ENCODE measurements around the gene PPEF2.

PPEF2 gene

GRCh38 chr4:75892508-75892907, 9.7 kb downstream of the PPEF2 start:
- DNase-seq: no peak

GRCh38 chr4:75891611-75892010, 10.6 kb downstream of the PPEF2 start:
- no peak for DNase-seq

GRCh38 chr4:75889537-75890199, 12.6 kb downstream of the PPEF2 start:
- no peak for DNase-seq

- DNase-seq: no peak
Observed at GRCh38 chr4:75886104-75886503, 16.1 kb downstream of the PPEF2 start.

GRCh38 chr4:75881476-75881875, 20.8 kb downstream of the PPEF2 start:
- no peak for DNase-seq

GRCh38 chr4:75880278-75880677, 22.0 kb downstream of the PPEF2 start:
- DNase-seq: no peak

GRCh38 chr4:75878246-75878756, 24.0 kb downstream of the PPEF2 start:
- DNase-seq: no peak

GRCh38 chr4:75876218-75876617, 26.0 kb downstream of the PPEF2 start:
- no peak for DNase-seq

GRCh38 chr4:75869100-75869499, 33.2 kb downstream of the PPEF2 start:
- DNase-seq: no peak

GRCh38 chr4:75867130-75867529, 35.1 kb downstream of the PPEF2 start:
- DNase-seq: no peak

GRCh38 chr4:75860606-75861005, 41.6 kb downstream of the PPEF2 start:
- no peak for DNase-seq

- no peak for DNase-seq
Observed at GRCh38 chr4:75858721-75859120, 43.5 kb downstream of the PPEF2 start.

- no peak for DNase-seq
Observed at GRCh38 chr4:75849461-75849860, 52.8 kb downstream of the PPEF2 start.

- DNase-seq: no peak
Observed at GRCh38 chr4:75848891-75849290, 53.4 kb downstream of the PPEF2 start.

GRCh38 chr4:75848171-75848760, 54.0 kb downstream of the PPEF2 start:
- peak; percentile 87 for DNase-seq

- DNase-seq: no peak
Observed at GRCh38 chr4:75845992-75846391, 56.3 kb downstream of the PPEF2 start.

GRCh38 chr4:75844151-75844662, 58.0 kb downstream of the PPEF2 start:
- peak; percentile 90 for DNase-seq

- no peak for DNase-seq
Observed at GRCh38 chr4:75843596-75843995, 58.7 kb downstream of the PPEF2 start.

GRCh38 chr4:75841641-75842520, 60.4 kb downstream of the PPEF2 start:
- DNase-seq: no peak

- DNase-seq: no peak
Observed at GRCh38 chr4:75834772-75835154, 67.5 kb downstream of the PPEF2 start.

GRCh38 chr4:75834095-75834771, 68.0 kb downstream of the PPEF2 start:
- DNase-seq: no peak

- DNase-seq: no peak
Observed at GRCh38 chr4:75831856-75832405, 70.3 kb downstream of the PPEF2 start.

Measured in fibroblast of skin of scalp (primary cell).